ENCODE results near the gene ZNF638. TPM values are rescaled to one million over a fixed set of nuclear protein-coding genes. Genes with fewer than 3 reads are reported as not detected.

Gene ZNF638
- total and polyA plus RNA-seq, 9 of the 15 experiments (the other 6 are each of a cell fraction or from before 2014, with no cell fraction given): 53.3 to 165 (median 98.8) TPM

DNA sequence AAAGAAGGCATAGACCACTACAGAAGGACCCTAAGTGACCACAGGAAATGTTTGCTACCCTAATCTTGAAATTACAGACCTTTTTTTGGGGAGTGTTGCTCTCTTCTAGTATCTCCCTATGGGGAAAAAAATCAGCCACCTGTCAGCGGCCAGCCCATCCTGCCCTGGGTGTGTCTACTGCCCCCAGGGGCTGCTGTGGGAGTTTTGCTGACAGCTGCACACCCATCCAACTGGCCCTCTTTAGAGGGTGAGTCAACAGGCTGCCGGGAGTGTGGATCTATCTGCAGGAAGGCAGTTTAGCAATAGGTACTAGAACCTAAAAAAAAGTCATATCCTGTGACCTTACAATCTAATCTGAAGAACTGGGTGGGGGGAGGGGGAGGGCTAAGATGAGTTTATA, 121.0 kb downstream of the ZNF638 start:
- POLR2A ChIA-PET: interaction anchor here (0.7 to 1.0 kb wide), 5 partner anchors 8 to 331 kb away, joined by 3 to 4 read pairs (median 3); no protein-coding TSS in a partner anchor
- CTCF ChIA-PET (ENCODE audit: low intra/inter-chr PET ratio): no interaction called here
- peak; percentile 93 for FAIRE-seq
- intact Hi-C loops (cut with micrococcal nuclease): loop anchor here (5.0 kb wide), 1 partner anchor 385 kb away; the partner anchor contains the start of gene NAGK
- H3K4me3 ChIP-seq: no peak overlapping the region
- in situ Hi-C loops (cut with MboI): no loop called here
- no peaks in the 10 kb centered on the region for H3K36me3 ChIP-seq (ENCODE audit: control insufficient read depth, insufficient read depth, low read length)
- no peaks in the 10 kb centered on the region for H3K9me3 ChIP-seq (replicated peaks; ENCODE audit: control insufficient read depth, insufficient read depth, low read depth, low read length)
- no peaks in the 10 kb centered on the region; the same call in 1 of the 2 replicates for H4K20me1 ChIP-seq (replicated peaks; ENCODE audit: control insufficient read depth, insufficient read depth, low read length)
- no peaks in the 10 kb centered on the region for H3K79me2 ChIP-seq (ENCODE audit: control insufficient read depth, insufficient read depth, low read length)
- H2AFZ ChIP-seq (ENCODE audit: low read depth, low read length): peak overlapping the region; percentile 42
- peak; percentile 93 for ATAC-seq
- H3K9ac ChIP-seq (ENCODE audit: insufficient read depth in 1 of 2, low read depth in 2 of 2, low read length in 2 of 2): no peak overlapping the region; a peak in 1 of 4 replicates
- 0% methylated on average over 2 of the region's 2 CpGs for WGBS (ENCODE audit: insufficient coverage, low coverage, missing lambda C conversion rate)
- no peaks in the 10 kb centered on the region for H3K27me3 ChIP-seq (ENCODE audit: control insufficient read depth in 2 of 2, insufficient read depth in 2 of 2, low read length in 2 of 2)
- H3K27ac ChIP-seq (ENCODE audit: extremely low read depth, low read depth, low read length): no peak overlapping the region; the same call in 2 of the 3 replicates
- H3K4me1 ChIP-seq (replicated peaks in 1 of 2; ENCODE audit: control insufficient read depth in 2 of 2, insufficient read depth in 2 of 2, low read length in 2 of 2): peaks cover 20 to 31% of the 10 kb centered on the region in 2 experiments
- no TSS peak for BruUV-seq (replicated peaks)
- no peaks in the 10 kb centered on the region for H3K9me1 ChIP-seq (ENCODE audit: control insufficient read depth, insufficient read depth, low read length)
- H3K4me2 ChIP-seq (ENCODE audit: insufficient read depth, low read length): no peak overlapping the region
- peak; percentile 85 to 89 (median 88) for DNase-seq (ENCODE audit: extremely low read depth in 1 of 4, low spot score in 3 of 4)
- TF ChIP-seq GATAD2A (IDR thresholded peaks at IDR 0.05): 0 out of 2 replicates have a peak, but pooled peaks have one; percentile 37
- no peak for TF ChIP-seq HIVEP1 (CRISPR knock-in tag; IDR thresholded peaks at IDR 0.05)
- peak; percentile 57; the same call in 1 of the 2 replicates for TF ChIP-seq DPF2 (IDR thresholded peaks at IDR 0.05)
- TF ChIP-seq, protein P1, sequence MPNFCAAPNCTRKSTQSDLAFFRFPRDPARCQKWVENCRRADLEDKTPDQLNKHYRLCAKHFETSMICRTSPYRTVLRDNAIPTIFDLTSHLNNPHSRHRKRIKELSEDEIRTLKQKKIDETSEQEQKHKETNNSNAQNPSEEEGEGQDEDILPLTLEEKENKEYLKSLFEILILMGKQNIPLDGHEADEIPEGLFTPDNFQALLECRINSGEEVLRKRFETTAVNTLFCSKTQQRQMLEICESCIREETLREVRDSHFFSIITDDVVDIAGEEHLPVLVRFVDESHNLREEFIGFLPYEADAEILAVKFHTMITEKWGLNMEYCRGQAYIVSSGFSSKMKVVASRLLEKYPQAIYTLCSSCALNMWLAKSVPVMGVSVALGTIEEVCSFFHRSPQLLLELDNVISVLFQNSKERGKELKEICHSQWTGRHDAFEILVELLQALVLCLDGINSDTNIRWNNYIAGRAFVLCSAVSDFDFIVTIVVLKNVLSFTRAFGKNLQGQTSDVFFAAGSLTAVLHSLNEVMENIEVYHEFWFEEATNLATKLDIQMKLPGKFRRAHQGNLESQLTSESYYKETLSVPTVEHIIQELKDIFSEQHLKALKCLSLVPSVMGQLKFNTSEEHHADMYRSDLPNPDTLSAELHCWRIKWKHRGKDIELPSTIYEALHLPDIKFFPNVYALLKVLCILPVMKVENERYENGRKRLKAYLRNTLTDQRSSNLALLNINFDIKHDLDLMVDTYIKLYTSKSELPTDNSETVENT (CRISPR knock-in tag; IDR thresholded peaks at IDR 0.05): no peak
- TF ChIP-seq, protein P2, sequence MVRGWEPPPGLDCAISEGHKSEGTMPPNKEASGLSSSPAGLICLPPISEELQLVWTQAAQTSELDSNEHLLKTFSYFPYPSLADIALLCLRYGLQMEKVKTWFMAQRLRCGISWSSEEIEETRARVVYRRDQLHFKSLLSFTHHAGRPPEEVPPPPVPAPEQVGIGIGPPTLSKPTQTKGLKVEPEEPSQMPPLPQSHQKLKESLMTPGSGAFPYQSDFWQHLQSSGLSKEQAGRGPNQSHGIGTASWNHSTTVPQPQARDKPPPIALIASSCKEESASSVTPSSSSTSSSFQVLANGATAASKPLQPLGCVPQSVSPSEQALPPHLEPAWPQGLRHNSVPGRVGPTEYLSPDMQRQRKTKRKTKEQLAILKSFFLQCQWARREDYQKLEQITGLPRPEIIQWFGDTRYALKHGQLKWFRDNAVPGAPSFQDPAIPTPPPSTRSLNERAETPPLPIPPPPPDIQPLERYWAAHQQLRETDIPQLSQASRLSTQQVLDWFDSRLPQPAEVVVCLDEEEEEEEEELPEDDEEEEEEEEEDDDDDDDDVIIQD (CRISPR knock-in tag; IDR thresholded peaks at IDR 0.05): no peak
- no peak for TF ChIP-seq KDM5B (IDR thresholded peaks at IDR 0.05; ENCODE audit: insufficient replicate concordance, low read depth, low read length)
- no peak for TF ChIP-seq GABPB1 (CRISPR knock-in tag; IDR thresholded peaks at IDR 0.05)
- TF ChIP-seq GATAD2B (IDR thresholded peaks at IDR 0.05; ENCODE audit: borderline replicate concordance): peak; percentile 42; the same call in 1 of the 2 replicates
- TF ChIP-seq ZNF354B (CRISPR knock-in tag; IDR thresholded peaks at IDR 0.05): no peak
- TF ChIP-seq, protein P3, sequence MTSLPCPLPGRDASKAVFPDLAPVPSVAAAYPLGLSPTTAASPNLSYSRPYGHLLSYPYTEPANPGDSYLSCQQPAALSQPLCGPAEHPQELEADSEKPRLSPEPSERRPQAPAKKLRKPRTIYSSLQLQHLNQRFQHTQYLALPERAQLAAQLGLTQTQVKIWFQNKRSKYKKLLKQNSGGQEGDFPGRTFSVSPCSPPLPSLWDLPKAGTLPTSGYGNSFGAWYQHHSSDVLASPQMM (CRISPR knock-in tag; IDR thresholded peaks at IDR 0.05): no peak
- TF ChIP-seq CEBPG (CRISPR knock-in tag; IDR thresholded peaks at IDR 0.05): no peak
- no peak; a peak in 1 of 4 replicates for TF ChIP-seq CEBPG (tag; conservative IDR thresholded peaks at IDR 0.05 in 1 of 2, IDR thresholded peaks at IDR 0.05 in 1 of 2)
- TF ChIP-seq ETV5 (CRISPR knock-in tag; IDR thresholded peaks at IDR 0.05; ENCODE audit: low read depth): no peak
- TF ChIP-seq CREM (IDR thresholded peaks at IDR 0.05; ENCODE audit: low read depth): peak; percentile 14; the same call in 1 of the 2 replicates
- TF ChIP-seq U2AF2 (optimal IDR thresholded peaks at IDR 0.05; ENCODE audit: low read depth, low read length): no peak
- TF ChIP-seq NFE2 (IDR thresholded peaks at IDR 0.05; ENCODE audit: low read depth): peak; percentile 43; the same call in 1 of the 2 replicates
- TF ChIP-seq POLR2AphosphoS5 (IDR thresholded peaks at IDR 0.05; ENCODE audit: control insufficient read depth, insufficient read depth, low read depth, low read length): peak; percentile 46; the same call in 1 of the 2 replicates
- TF ChIP-seq ZNF3 (CRISPR knock-in tag; IDR thresholded peaks at IDR 0.05): no peak
- no peak for TF ChIP-seq TFAM (CRISPR knock-in tag; conservative IDR thresholded peaks at IDR 0.05)

All from K562 (cell line).